HepG2 (cell line): Measurements from ENCODE around the gene PAIP2. TPM values are rescaled to one million over a fixed set of nuclear protein-coding genes. Genes with fewer than 3 reads are reported as not detected.

Experiments used
- ATAC-seq: fragments of 200-7000 bp; cut with Tn5 transposase; 3 replicates; pipeline ENCODE4 v1.9.1; 2020; ENCODE audit warnings: mild to moderate bottlenecking, moderate library complexity
- BruUV-seq: library from RNA; stranded (reverse); fragments of 400-500 nt; replicated peaks from 2 replicates; lab custom pipeline; 2021; lab: Mats Ljungman, UMichigan
- CTCF ChIA-PET: fragments of 300-600 bp; formaldehyde crosslinking; extraction: SDS; loops from one replicate; lab custom pipeline; 2021; ENCODE audit warnings: low total read pairs, inconsistent platforms, low intra/inter-chr PET ratio; lab: Yijun Ruan, JAX
- POLR2A ChIA-PET: fragments of 350-600 bp; sonication (Branson Sonifier 250); formaldehyde crosslinking; loops from one replicate; lab custom pipeline; 2020; ENCODE audit warnings: antibody characterized with exemption, inconsistent platforms; lab: Yijun Ruan, JAX
- DNase-seq: peaks from one replicate; pipeline ENCODE4 v3.0.0-alpha.2; 2015; ENCODE audit warnings: low spot score
- FAIRE-seq: peaks from 3 replicates; lab custom pipeline; 2011; peaks lifted over from hg19 to GRCh38; lab: Jason Lieb, UNC
- H2AFZ ChIP-seq: one replicate; pipeline ENCODE4 v1.6.1; 2011; ENCODE audit warnings: low read length, inconsistent platforms
- H3K27ac ChIP-seq: fragments of 300-600 bp; 3 replicates; pipeline ENCODE4 v1.8.0; 2011; ENCODE audit warnings: mixed run types, mild to moderate bottlenecking, mixed read lengths, low read length, inconsistent platforms; ENCODE audit not compliant: insufficient read depth; ENCODE audit errors: extremely low read length
- H3K27me3 ChIP-seq, 2 experiments: fragments of 200-600 bp in 1 of 2; 2 replicates in 1 of 2; 3 replicates in 1 of 2; pipeline versions ENCODE4 v1.6.0 to v1.8.0; 2011; ENCODE audit warnings: low read length in 2 of 2, mild to moderate bottlenecking in 2 of 2, moderate library complexity in 2 of 2, inconsistent platforms in 1 of 2; ENCODE audit not compliant: insufficient read depth in 2 of 2, control insufficient read depth in 1 of 2
- H3K36me3 ChIP-seq, 2 experiments: fragments of 200-600 bp in 1 of 2; replicated peaks in 1 of 2; 2 replicates in 1 of 2; 3 replicates in 1 of 2; pipeline versions ENCODE4 v1.5.1 to v1.8.0; 2011; ENCODE audit warnings: low read length in 2 of 2, inconsistent platforms in 1 of 2; ENCODE audit not compliant: insufficient read depth in 2 of 2, control insufficient read depth in 1 of 2
- H3K4me1 ChIP-seq: 2 replicates; pipeline ENCODE4 v1.5.1; 2012; ENCODE audit warnings: low read length, inconsistent platforms; ENCODE audit not compliant: insufficient read depth
- H3K4me2 ChIP-seq: 2 replicates; pipeline ENCODE4 v1.6.0; 2011; ENCODE audit warnings: low read depth, low read length, inconsistent platforms
- H3K4me3 ChIP-seq, 3 experiments: fragments of 200-600 bp in 1 of 3; sonication (generic), shearing (Covaris generic) in 1 of 3; replicated peaks in 1 of 3; 2 replicates each; pipeline ENCODE4 v1.5.1; 2011 to 2016; ENCODE audit warnings: low read length in 3 of 3, inconsistent platforms in 2 of 3, low read depth in 2 of 3, mild to moderate bottlenecking in 2 of 3, control low read depth in 1 of 3, mixed read lengths in 1 of 3; ENCODE audit not compliant: insufficient read depth in 1 of 3
- H3K79me2 ChIP-seq: one replicate; pipeline ENCODE4 v1.6.1; 2011; ENCODE audit warnings: low read length, inconsistent platforms; ENCODE audit not compliant: insufficient read depth
- H3K9ac ChIP-seq: 2 replicates; pipeline ENCODE4 v1.6.0; 2011; ENCODE audit warnings: mild to moderate bottlenecking, low read depth, low read length, inconsistent platforms; ENCODE audit not compliant: insufficient read depth
- H3K9me3 ChIP-seq: 2 replicates; pipeline ENCODE4 v1.5.1; 2012; ENCODE audit warnings: mild to moderate bottlenecking, low read length
- H4K20me1 ChIP-seq: 2 replicates; pipeline ENCODE4 v1.6.0; 2011; ENCODE audit warnings: inconsistent platforms, mild to moderate bottlenecking, low read length, moderate library complexity; ENCODE audit not compliant: insufficient read depth
- HOXA5 ChIP-seq: sonication (generic); formaldehyde crosslinking; IDR thresholded peaks from 2 replicates; pipeline ENCODE4 v1.4.0; 2020; ENCODE audit warnings: missing genetic modification reagents
- PHF5A ChIP-seq: IDR thresholded peaks from one replicate; pipeline ENCODE4 v1.6.1; 2018; ENCODE audit warnings: low read depth, missing genetic modification reagents; ENCODE audit not compliant: unreplicated experiment
- POLR2A ChIP-seq, 2 experiments: IDR thresholded peaks; 2 replicates each; pipeline ENCODE4 v1.6.1; 2011; ENCODE audit warnings: low read depth in 2 of 2, low read length in 2 of 2, mild to moderate bottlenecking in 1 of 2, moderate library complexity in 1 of 2; ENCODE audit not compliant: insufficient read depth in 1 of 2
- POLR2G ChIP-seq: fragments of 200-400 bp; formaldehyde crosslinking; IDR thresholded peaks from 2 replicates; pipeline ENCODE4 v1.6.1; 2018; ENCODE audit warnings: mild to moderate bottlenecking, low read depth, low read length, moderate library complexity
- SP2 ChIP-seq: sonication (generic); formaldehyde crosslinking; IDR thresholded peaks from 2 replicates; pipeline ENCODE4 v1.5.1; 2020; ENCODE audit warnings: mild to moderate bottlenecking, missing genetic modification reagents
- WGBS: methylation state at CpG from one replicate; pipeline ENCODE4 v1.1.6; 2017; ENCODE audit warnings: low lambda C conversion rate; 5-methylcytosine and 5-hydroxymethylcytosine counted together
- in situ Hi-C: cut with HindIII; loops from 2 replicates; pipeline ENCODE4 v1.10.0; 2017; ENCODE audit warnings: low pct_unique_long_range_greater_than_20kb; ENCODE audit not compliant: extremely low pct_ligation_motif_present
- intact Hi-C: fragments of 100-400 bp; cut with micrococcal nuclease; formaldehyde crosslinking; loops from one replicate; pipeline ENCODE4 v1.10.0; 2022; ENCODE audit not compliant: unreplicated experiment
- polyA plus RNA-seq, 8 experiments: library from polyadenylated mRNA; depleted of rRNA in 3 of 8; stranded (reverse) in 7 of 8; unstranded in 1 of 8; fragments of >200 nt; fragmentation: Illumina TruSeq in 4 of 8; extraction: Trizol in 4 of 8; gene quantifications; 2 replicates each; pipeline versions ENCODE4 v1.2.1 to v1.2.3, GENCODE V29; 2011 to 2016; ENCODE audit warnings: low read depth in 4 of 8, missing spikeins in 1 of 8, mixed read lengths in 1 of 8; ENCODE audit not compliant: insufficient read depth in 1 of 8
- total RNA-seq, 5 experiments: library from RNA; depleted of rRNA; stranded (reverse); fragments of >200 nt; fragmentation: Illumina TruSeq; extraction: Trizol; gene quantifications; 2 replicates each; pipeline ENCODE4 v1.2.3, GENCODE V29; 2016; ENCODE audit warnings: low read depth in 1 of 5
- TF ChIP-seq, protein P1 (sequence below): conservative IDR thresholded peaks from 2 replicates; pipeline ENCODE4 v1.6.1; 2018; ENCODE audit warnings: missing genetic modification reagents

The PAIP2 gene
- total and polyA plus RNA-seq, 2 of the 13 experiments (the other 11 are each of a cell fraction or from before 2014, with no cell fraction given) = 61.5 to 76.3 TPM

- Histone ChIP-seq H4K20me1 (no peaks in the 10 kb centered on the region), H3K4me1 (peaks cover 7% of the 10 kb centered on the region), H3K79me2 (no peaks in the 10 kb centered on the region), H3K9me3 (no peaks in the 10 kb centered on the region), H3K27me3 (no peaks in the 10 kb centered on the region), H3K4me3 (no peak overlapping the region), H3K4me2 (no peak overlapping the region), H3K36me3 (peaks cover 0 to 8% of the 10 kb centered on the region in 2 experiments; a peak in 3 of 5 replicates), H3K27ac (no peak overlapping the region), H2AFZ (no peak overlapping the region), H3K9ac (no peak overlapping the region)
- no TSS peak for BruUV-seq
- peak; percentile 18 for ATAC-seq
- no peak for FAIRE-seq
- peak; percentile 9 for DNase-seq
- CTCF ChIA-PET = no interaction called here
- 85% methylated on average over 6 of the region's 6 CpGs for WGBS
- TF ChIP-seq POLR2A (IDR thresholded peaks at IDR 0.05; ENCODE audit: insufficient read depth in 1 of 2, low read depth in 2 of 2, low read length in 2 of 2) (0 out of 4 replicates have a peak, but pooled peaks of 1 of the 2 experiments have one; percentile 9), POLR2G (0 out of 2 replicates have a peak, but pooled peaks have one; percentile 14), SP2 (no peak), HOXA5 (CRISPR knock-in tag) (no peak)
- TF ChIP-seq, protein P1, sequence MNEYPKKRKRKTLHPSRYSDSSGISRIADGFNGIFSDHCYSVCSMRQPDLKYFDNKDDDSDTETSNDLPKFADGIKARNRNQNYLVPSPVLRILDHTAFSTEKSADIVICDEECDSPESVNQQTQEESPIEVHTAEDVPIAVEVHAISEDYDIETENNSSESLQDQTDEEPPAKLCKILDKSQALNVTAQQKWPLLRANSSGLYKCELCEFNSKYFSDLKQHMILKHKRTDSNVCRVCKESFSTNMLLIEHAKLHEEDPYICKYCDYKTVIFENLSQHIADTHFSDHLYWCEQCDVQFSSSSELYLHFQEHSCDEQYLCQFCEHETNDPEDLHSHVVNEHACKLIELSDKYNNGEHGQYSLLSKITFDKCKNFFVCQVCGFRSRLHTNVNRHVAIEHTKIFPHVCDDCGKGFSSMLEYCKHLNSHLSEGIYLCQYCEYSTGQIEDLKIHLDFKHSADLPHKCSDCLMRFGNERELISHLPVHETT (CRISPR knock-in tag) = no peak
- POLR2A ChIA-PET = no interaction called here
- in situ Hi-C loops = no loop called here
- intact Hi-C loops = no loop called here
Measured at GRCh38 chr5:139335811-139336210, 5.8 kb upstream of the PAIP2 start.

DNA sequence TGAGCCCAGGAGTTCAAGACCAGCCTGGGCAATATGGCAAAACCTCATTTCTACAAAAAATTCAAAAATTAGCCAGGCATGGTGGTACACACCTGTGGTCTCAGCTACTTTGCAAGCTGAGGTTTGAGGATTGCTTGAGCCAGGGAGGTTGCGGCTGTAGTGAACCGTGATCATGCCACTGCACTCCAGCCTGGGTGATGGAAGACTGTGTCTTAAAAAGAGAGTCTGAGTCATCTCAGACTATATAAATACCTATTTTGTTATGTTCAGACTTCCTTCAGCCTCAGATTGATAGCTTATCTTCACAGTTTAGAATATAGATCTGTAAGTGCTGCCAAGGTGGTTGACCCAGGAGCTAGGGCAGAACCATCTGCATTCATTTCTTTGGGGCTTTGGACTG lies 1.6 kb upstream of the PAIP2 start:
- CTCF ChIA-PET = no interaction called here
- no peak for ATAC-seq
- H2AFZ ChIP-seq = no peak overlapping the region
- no peak for FAIRE-seq
- POLR2A ChIA-PET = interaction anchor here (2.5 to 3.1 kb wide), 2 partner anchors 46 to 67 kb away, joined by 17 to 38 read pairs; partner anchors contain the start of gene MATR3
- DNase-seq = no peak
- no peaks in the 10 kb centered on the region for H3K9me3 ChIP-seq
- H3K4me3 ChIP-seq = no peak overlapping the region
- BruUV-seq = no TSS peak
- in situ Hi-C loops (no loop called here), intact Hi-C loops (no loop called here)
- no peak overlapping the region for H3K27ac ChIP-seq
- no peak for TF ChIP-seq PHF5A (CRISPR knock-in tag)
- H3K4me2 ChIP-seq = no peak overlapping the region
- H4K20me1 ChIP-seq = peaks cover 29% of the 10 kb centered on the region
- peaks cover 36% of the 10 kb centered on the region for H3K79me2 ChIP-seq
- H3K4me1 ChIP-seq = peaks cover 36% of the 10 kb centered on the region
- H3K36me3 ChIP-seq = no peaks in the 10 kb centered on the region
- WGBS = 52% methylated on average over 2 of the region's 2 CpGs
- no peak overlapping the region for H3K9ac ChIP-seq
- no peaks in the 10 kb centered on the region; a peak in 1 of 5 replicates for H3K27me3 ChIP-seq
